ENCODE measurements around the gene NDRG2.
A peak's percentile ranks its signal among the peaks of the same experiment; 100 is the strongest.

The NDRG2 gene
- 1.5 to 35.6 (median 4.8) reads per million in 17 experiments for total RNA-seq

DNA sequence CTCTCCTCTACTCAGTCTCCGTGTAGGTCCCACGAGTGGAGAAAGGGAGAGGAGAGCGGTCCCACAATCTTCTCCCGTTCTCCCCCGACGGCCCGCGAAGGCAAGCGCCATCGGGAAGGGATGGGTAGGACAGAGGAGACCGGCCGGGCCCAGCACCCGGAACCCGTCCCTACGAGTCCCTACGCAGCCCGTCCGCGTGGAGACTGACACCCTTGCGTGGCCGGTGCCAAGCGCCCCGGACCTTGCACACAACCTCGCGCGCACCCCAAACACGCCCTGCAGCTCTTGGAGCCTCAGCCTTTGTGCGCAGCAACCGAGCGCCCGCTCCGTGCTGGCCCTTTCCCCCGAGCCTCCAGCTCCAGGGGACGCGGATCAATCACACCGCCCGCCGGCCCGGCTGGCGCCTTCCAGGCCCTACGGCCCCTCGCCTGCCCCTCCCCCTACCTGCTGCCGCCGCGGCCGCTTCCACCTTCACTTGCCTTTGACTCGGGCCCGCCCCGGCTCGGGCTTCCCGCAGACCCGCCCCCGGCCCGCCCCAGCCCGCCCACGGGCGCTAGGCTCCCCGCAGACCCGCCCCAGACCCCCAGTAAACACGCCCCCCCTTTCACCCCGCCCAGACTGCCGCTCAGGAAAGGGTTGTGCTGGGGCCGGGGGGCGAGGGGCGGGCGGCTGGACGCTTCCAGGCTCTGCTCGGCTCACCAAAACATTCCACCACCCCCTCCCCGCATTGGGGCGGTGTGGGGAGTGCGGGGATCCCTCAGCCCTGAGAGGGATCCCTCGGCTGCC, at the start of gene NDRG2:
TSS of gene NDRG2 (minus strand) at position 477 of the 786 bp plus-strand sequence. CDS start 1,746 bp downstream, outside the sequence.
- peak in 2 of 4 experiments; percentile 27 to 51 for DNase-seq

DNA sequence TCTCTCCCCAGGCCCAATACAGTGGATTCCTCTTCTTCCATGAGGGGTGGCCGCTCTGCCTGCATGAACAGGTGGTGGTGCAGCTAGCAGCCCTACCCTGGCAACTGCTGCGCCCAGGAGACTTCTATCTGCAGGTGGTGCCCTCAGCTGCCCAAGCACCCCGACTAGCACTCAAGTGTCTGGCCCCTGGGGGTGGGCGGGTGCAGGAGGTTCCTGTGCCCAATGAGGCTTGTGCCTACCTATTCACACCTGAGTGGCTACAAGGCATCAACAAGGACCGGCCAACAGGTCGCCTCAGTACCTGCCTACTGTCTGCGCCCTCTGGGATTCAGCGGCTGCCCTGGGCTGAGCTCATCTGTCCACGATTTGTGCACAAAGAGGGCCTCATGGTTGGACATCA, 49.1 kb upstream of the NDRG2 start:
- DNase-seq: no peak

DNA sequence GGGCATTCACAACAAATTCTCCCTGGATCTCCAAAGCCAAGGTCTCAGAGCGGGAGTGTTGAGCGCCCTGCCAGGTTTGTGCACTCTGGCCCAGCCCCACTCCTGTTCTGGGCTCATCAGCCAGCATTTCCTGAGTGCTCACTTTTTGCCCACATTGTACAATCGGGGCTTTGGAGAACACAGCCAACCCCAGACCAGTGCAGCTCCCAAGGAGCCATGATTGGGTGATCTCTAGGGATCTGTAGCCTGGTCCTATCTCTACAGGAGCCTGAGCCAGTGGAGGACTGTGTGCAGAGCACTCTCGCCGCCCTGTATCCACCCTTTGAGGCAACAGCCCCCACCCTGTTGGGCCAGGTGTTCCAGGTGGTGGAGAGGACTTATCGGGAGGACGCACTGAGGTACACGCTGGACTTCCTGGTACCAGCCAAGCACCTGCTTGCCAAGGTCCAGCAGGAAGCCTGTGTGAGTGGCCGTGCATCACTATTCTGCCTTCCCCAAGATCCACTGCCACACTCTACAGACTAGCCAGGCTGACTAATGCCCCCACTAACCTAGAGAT, 48.0 kb upstream of the NDRG2 start:
- DNase-seq: no peak

DNA sequence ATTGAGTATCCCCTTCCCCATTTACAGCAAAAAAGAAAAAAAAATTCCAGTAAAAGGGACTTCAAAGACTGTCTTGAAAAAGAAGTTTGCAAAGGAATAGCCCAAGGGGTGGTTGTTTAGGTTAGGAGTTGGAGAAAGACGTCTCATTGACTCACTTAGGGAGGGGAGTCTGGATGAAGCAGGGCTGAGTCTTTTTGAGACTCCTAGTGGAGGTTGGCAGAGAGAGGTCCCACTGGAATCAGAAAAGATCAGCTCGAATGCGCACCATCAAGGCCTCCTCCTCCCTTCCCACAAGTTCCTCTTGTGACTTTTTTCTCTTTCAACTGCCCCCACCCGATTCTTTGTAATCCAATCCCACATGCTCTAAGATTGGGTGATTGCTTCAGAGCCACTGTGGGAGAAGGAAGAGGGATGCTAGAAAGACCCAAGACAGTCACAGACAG, 47.2 kb upstream of the NDRG2 start:
- DNase-seq: peak; percentile 82 to 92 (median 87)

DNA sequence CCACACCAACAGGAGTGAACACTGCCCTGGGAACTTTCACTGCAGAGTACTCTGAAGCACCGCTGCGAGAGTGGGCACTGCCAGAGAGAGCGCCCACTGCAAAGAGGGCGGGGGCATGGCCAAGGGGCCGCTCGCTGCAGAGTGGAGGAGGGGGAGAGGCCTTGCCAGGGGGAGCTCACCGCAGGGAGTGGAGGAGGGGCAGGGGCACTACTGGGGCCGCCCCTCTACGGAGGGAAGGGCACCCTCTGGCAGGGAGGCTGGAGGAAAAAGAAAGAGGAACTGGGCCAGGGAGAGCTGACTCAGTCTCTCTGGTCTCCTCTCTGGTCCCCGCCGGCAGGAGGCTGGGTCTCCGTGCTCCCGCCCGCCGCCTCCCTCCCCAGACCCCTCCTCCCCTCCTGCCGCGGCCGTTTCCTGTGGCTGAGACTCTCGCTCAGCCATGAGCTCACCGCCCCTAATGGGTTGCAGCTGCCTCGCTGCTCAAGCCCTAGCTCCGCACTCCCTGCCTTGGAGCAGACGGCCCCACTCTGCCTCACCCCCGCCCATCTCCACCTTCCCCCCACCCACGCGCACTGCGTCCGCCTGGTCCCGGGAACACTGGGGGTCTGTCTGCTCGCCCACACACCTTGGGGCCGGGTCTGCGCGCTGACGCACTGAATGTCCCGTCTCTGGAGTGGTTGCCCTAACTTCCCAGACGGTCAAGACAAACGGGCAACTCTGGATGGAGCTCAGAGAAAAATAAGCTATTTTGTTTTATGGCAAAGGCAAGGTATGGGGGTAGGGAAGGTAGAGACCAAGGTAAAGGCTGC, 46.6 kb upstream of the NDRG2 start:
- DNase-seq: peak; percentile 90 to 96 (median 94)

GRCh38 chr14:21070610-21071224, 45.9 kb upstream of the NDRG2 start:
- peak; percentile 67 to 83 (median 80) for DNase-seq

GRCh38 chr14:21070083-21070609, 45.3 kb upstream of the NDRG2 start, which contains the start of gene ARHGEF40:
TSS of gene ARHGEF40 (plus strand) at chr14:21070304. CDS start at chr14:21070397, 93 bp downstream.
- peak; percentile 59 to 85 (median 71) for DNase-seq

- DNase-seq: peak in 2 of 4 experiments; percentile 17 to 26
Observed at GRCh38 chr14:21069388-21070082, 44.7 kb upstream of the NDRG2 start.

DNA sequence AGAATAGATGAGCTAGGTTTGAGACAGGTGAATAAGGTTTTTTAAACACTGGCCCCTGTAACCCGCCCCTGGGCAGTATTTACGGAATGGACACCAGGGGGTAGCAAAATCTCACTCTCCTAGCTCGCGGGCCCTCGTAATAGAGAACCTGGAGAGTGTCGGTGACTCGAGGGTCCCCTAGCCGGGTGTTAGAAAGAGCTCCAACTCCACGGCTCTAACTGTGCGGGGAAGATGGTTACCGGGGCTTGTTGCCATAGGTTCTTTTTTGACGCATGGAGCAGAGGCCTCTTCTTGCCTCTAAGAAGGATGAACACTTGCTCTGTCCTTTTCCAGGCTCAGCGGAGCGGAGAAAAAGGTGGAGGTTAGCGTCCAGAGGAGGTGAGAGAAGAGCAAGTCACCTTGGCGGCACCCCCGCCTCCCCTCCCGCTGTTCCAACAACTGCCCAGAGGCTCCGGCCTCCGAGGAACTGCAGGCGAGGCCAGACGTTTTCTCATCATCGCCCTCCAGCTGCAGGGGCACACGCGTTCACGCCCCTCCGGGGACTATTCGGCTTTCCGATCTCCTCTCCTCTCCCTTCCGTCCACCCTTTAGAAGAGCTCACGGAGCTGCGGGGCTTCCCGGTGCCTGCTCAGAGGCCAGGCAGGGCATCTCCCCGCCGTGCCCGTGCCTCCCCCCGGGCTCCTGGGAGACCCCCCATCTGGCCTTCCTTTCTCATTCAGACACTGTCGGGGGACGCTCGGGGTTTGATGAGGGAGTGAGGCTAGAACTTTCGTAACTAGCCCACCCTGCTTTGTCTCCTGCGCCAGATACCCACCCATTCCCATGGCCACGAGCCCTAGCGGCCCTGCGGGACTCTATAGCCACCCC, 43.9 kb upstream of the NDRG2 start:
- DNase-seq: peak; percentile 66 to 84 (median 74)

DNA sequence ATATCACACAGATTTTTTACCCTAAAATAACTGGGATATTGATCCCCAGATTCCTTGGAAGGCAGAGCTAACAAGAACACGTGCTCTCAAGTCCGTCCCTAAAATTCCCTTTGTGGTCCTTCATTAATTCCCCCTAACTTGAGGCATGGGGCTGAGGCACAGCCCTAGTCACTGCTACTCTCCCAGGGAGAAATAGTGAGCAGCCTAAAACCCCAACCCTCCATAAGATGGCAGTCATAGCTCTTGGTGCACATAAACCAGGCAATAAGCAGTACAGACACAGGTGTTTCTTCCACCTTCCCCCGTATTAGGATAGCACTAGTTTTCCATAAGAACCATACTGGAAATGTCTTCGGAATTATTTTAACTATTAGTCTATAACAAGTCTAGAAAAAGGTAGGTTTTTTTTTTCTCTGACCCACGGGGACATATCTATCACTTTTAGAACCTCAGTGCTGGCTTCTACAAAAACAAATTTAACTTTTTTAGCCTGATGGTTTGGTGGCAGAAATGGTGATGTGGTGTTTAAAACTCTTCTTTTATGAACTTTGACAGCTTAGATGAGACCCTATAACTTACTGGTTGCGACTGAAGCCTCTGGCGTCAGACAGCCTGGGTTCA, 42.1 kb upstream of the NDRG2 start:
- DNase-seq: peak in 1 of 4 experiments; percentile 28

- no peak for DNase-seq
Observed at GRCh38 chr14:21063479-21063878, 38.6 kb upstream of the NDRG2 start.

GRCh38 chr14:21061347-21061668, 36.4 kb upstream of the NDRG2 start:
- DNase-seq: no peak

GRCh38 chr14:21060614-21061346, 35.9 kb upstream of the NDRG2 start:
- no peak for DNase-seq

GRCh38 chr14:21059842-21060613, 35.2 kb upstream of the NDRG2 start:
- no peak for DNase-seq

DNA sequence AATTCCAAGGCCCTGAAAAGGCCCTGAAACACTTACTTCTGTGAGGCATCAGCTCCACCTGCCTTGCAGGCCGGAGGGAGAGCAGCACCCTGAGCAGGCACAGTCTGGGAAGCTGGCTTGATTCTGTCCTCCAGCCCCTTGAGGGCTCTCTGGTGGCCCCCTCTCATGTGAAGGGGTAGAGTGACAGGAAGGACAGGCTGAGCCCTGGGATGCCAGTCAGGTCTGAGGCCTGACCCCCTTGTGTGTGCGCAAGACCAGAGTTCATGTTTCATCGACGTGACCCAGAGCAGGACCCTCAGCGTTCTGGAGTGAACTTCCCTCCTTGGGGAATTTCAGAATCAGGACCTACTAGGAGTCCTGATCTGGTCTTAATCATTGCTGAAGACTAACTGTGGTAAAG, 34.0 kb upstream of the NDRG2 start:
- no peak for DNase-seq

DNA sequence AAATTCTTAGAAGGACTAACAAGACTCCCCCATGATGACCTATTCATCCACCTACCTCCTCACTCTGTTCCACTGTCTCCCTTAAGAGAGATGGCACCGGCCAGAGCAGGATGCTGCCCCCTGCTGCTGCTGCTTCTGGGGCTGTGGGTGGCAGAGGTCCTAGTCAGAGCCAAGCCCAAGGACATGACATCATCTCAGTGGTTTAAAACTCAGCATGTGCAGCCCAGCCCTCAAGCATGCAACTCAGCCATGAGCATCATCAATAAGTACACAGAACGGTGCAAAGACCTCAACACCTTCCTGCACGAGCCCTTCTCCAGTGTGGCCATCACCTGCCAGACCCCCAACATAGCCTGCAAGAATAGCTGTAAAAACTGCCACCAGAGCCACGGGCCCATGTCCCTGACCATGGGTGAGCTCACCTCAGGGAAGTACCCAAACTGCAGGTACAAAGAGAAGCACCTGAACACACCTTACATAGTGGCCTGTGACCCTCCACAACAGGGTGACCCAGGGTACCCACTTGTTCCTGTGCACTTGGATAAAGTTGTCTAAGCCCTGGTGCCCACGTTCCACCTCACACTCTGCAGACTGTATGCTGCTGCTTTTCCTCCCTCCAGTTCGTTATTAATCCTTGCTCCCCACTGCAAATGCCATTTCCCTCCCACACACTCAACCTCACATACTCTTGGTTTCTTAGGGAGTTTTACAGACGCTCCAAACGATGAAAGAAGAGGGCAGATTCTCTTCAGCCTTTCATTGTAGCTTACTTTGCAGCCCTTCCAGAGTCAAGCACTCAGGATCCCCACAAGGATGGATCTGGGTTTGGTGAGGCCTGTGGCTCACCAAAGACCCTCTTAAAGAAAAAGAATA, 33.2 kb upstream of the NDRG2 start, which contains the start of gene RNASE8:
TSS of gene RNASE8 (plus strand) at position 20 of the 873 bp plus-strand sequence. CDS start at position 91, 71 bp downstream.
- peak; percentile 35 to 77 (median 62) for DNase-seq

DNA sequence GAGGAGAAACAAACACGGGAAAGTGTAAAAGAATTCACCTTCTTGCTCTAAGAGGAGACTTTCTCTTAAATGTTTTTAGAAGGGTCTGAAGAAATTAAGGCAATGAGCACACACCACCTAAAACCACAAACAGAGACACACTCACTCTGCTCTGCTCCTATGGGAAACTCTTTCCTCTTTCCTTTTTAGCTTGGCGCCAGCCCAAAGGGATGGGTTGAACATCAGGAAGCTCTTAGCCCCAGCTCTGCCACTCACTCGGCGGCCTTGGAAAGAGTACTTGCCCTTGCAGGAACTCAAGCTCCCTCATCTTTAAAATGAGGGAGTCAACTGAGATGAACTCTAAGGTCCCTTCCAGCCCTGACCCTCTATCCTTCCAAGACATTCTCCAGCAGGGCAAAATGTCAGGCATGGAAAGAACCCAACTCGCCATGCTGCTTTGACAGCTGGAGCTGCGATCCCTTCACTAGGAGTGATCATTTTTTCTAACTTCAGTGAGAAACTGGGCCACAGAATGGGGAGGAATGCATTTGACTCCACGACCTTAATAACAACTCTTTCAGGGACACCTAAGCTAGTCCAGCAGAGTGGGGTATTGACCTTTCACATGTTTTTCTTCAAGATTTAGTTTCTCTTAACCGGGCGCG, 31.8 kb upstream of the NDRG2 start:
- no peak for DNase-seq
